Endothelial cell of umbilical vein (primary cell): ENCODE measurements around the gene JARID2. TPM values are rescaled to one million over a fixed set of nuclear protein-coding genes. Genes with fewer than 3 reads are reported as not detected.

Source experiments
- BruUV-seq: library from RNA; stranded (reverse); fragments of 400-500 nt; replicated peaks from 2 replicates; lab custom pipeline; 2021; lab: Mats Ljungman, UMichigan
- CTCF ChIA-PET: fragments of 300-600, 350-600 bp; sonication (Branson Sonifier 250); formaldehyde crosslinking; loops from one replicate; lab custom pipeline; 2021; ENCODE audit warnings: antibody characterized with exemption, inconsistent platforms; lab: Charles Lee
- POLR2A ChIA-PET: fragments of 300-600, 350-600 bp; sonication (Branson Sonifier 250); formaldehyde crosslinking; loops from one replicate; lab custom pipeline; 2021; ENCODE audit warnings: antibody characterized with exemption, inconsistent platforms; lab: Charles Lee
- DNase-seq: peaks from one replicate; pipeline ENCODE4 v3.0.0-alpha.2; 2011; ENCODE audit warnings: low read depth, low spot score
- FAIRE-seq: peaks from 2 replicates; lab custom pipeline; 2011; peaks lifted over from hg19 to GRCh38; lab: Jason Lieb, UNC
- H2AFZ ChIP-seq: 2 replicates; pipeline ENCODE4 v1.6.0; 2012; ENCODE audit warnings: low read depth, low read length, control low read depth, inconsistent platforms
- H3K27ac ChIP-seq: 2 replicates; pipeline ENCODE4 v1.5.1; 2011; ENCODE audit warnings: low read depth, mild to moderate bottlenecking, control low read depth, low read length, moderate library complexity; ENCODE audit not compliant: insufficient read depth
- H3K27me3 ChIP-seq, 2 experiments: 2 replicates each; pipeline versions ENCODE4 v1.6.0 to v1.6.1; 2011; ENCODE audit warnings: low read length in 2 of 2, mixed read lengths in 1 of 2; ENCODE audit not compliant: control insufficient read depth in 2 of 2, insufficient read depth in 2 of 2
- H3K36me3 ChIP-seq, 2 experiments: 2 replicates in 1 of 2; 3 replicates in 1 of 2; pipeline ENCODE4 v1.5.1; 2011; ENCODE audit warnings: low read length in 2 of 2, mild to moderate bottlenecking in 1 of 2, moderate library complexity in 1 of 2; ENCODE audit not compliant: control insufficient read depth in 2 of 2, insufficient read depth in 2 of 2; ENCODE audit errors: extremely low read depth in 1 of 2
- H3K4me1 ChIP-seq: 3 replicates; pipeline ENCODE4 v1.5.1; 2011; ENCODE audit warnings: mild to moderate bottlenecking, low read length; ENCODE audit not compliant: control insufficient read depth, insufficient read depth; ENCODE audit errors: extremely low read depth
- H3K4me2 ChIP-seq: 2 replicates; pipeline ENCODE4 v1.6.1; 2011; ENCODE audit warnings: low read length, control low read depth, mixed read lengths; ENCODE audit not compliant: insufficient read depth
- H3K4me3 ChIP-seq, 3 experiments: fragments of 200-600 bp in 1 of 3; sonication (generic), shearing (Covaris generic) in 1 of 3; replicated peaks in 1 of 3; 2 replicates each; pipeline ENCODE4 v1.5.1; 2011 to 2016; ENCODE audit warnings: control low read depth in 3 of 3, low read length in 3 of 3, mild to moderate bottlenecking in 2 of 3, inconsistent platforms in 1 of 3, low read depth in 1 of 3, moderate library complexity in 1 of 3; ENCODE audit not compliant: insufficient read depth in 1 of 3
- H3K79me2 ChIP-seq: 2 replicates; pipeline ENCODE4 v1.6.0; 2012; ENCODE audit warnings: low read length, inconsistent platforms; ENCODE audit not compliant: control insufficient read depth, insufficient read depth
- H3K9ac ChIP-seq: replicated peaks from 2 replicates; pipeline ENCODE3; 2011; ENCODE audit warnings: low read length, control low read depth; ENCODE audit not compliant: insufficient read depth; ENCODE audit errors: extremely low read depth
- H3K9me1 ChIP-seq: replicated peaks from 3 replicates; pipeline ENCODE4 v1.6.0; 2011; ENCODE audit warnings: mild to moderate bottlenecking, low read length; ENCODE audit not compliant: control insufficient read depth, insufficient read depth; ENCODE audit errors: extremely low read depth
- H3K9me3 ChIP-seq: replicated peaks from 2 replicates; pipeline ENCODE4 v1.5.1; 2012; ENCODE audit warnings: low read length, inconsistent platforms; ENCODE audit not compliant: control insufficient read depth, insufficient read depth
- H4K20me1 ChIP-seq: replicated peaks from 2 replicates; pipeline ENCODE3; 2011; ENCODE audit warnings: mild to moderate bottlenecking, low read length; ENCODE audit not compliant: control insufficient read depth, insufficient read depth; ENCODE audit errors: extremely low read depth
- EZH2 ChIP-seq: IDR thresholded peaks from 2 replicates; pipeline ENCODE4 v1.6.1; 2012; ENCODE audit warnings: borderline replicate concordance, low read depth, mild to moderate bottlenecking, moderate library complexity, low read length, inconsistent platforms; ENCODE audit not compliant: severe bottlenecking
- FOS ChIP-seq: IDR thresholded peaks from 2 replicates; pipeline ENCODE4 v1.6.1; 2011; ENCODE audit warnings: mild to moderate bottlenecking, low read length, moderate library complexity, borderline replicate concordance; ENCODE audit not compliant: insufficient read depth
- GATA2 ChIP-seq: IDR thresholded peaks from 2 replicates; pipeline ENCODE4 v1.7.0; 2011; ENCODE audit warnings: low read depth, mild to moderate bottlenecking, moderate library complexity, mixed read lengths, low read length; ENCODE audit not compliant: insufficient read length, insufficient read depth
- JUN ChIP-seq: IDR thresholded peaks from 2 replicates; pipeline ENCODE4 v1.6.1; 2011; ENCODE audit warnings: borderline replicate concordance, low read depth; ENCODE audit not compliant: insufficient read length, insufficient read depth
- MYC ChIP-seq: IDR thresholded peaks from one replicate; pipeline ENCODE4 v1.6.1; 2011; ENCODE audit warnings: mild to moderate bottlenecking, low read depth, low read length
- POLR2A ChIP-seq: IDR thresholded peaks from 2 replicates; pipeline ENCODE4 v1.6.1; 2012; ENCODE audit warnings: low read depth, mild to moderate bottlenecking, control low read depth, low read length
- POLR2AphosphoS5 ChIP-seq: IDR thresholded peaks from 2 replicates; pipeline ENCODE4 v1.6.1; 2012; ENCODE audit warnings: low read depth, mild to moderate bottlenecking, control low read depth, low read length, moderate library complexity; ENCODE audit not compliant: insufficient read depth
- dilution Hi-C: fragments of 300-500 bp; cut with MboI; formaldehyde crosslinking; loops from one replicate; pipeline ENCODE4 v1.15.0; 2019; ENCODE audit warnings: low sequenced_read_pairs; ENCODE audit not compliant: extremely low pct_ligation_motif_present
- intact Hi-C: fragments of 100-400 bp; cut with micrococcal nuclease; formaldehyde crosslinking; loops from one replicate; pipeline ENCODE4 v1.10.0; 2022
- polyA plus RNA-seq, 4 experiments: library from polyadenylated mRNA; depleted of rRNA in 3 of 4; stranded (reverse) in 3 of 4; unstranded in 1 of 4; fragments of >200 nt; gene quantifications; 2 replicates each; pipeline versions ENCODE4 v1.2.1 to v1.2.3, GENCODE V29; 2011 to 2012; ENCODE audit warnings: missing spikeins in 1 of 4
- total RNA-seq: library from RNA; stranded (reverse); gene quantifications from 2 replicates; pipeline ENCODE4 v1.2.3, GENCODE V29; 2021
- TF ChIP-seq, protein P1 (sequence below): IDR thresholded peaks from 2 replicates; pipeline ENCODE4 v1.6.1; 2011; ENCODE audit not compliant: insufficient read depth, insufficient read length
- TF ChIP-seq, protein P2 (sequence below), 2 donors: IDR thresholded peaks; 1 replicate in 1 of 2; 2 replicates in 1 of 2; pipeline ENCODE4 v1.5.1; 2011; ENCODE audit warnings: low read length in 2 of 2, mild to moderate bottlenecking in 2 of 2, moderate library complexity in 2 of 2, control low read depth in 1 of 2, inconsistent platforms in 1 of 2, low read depth in 1 of 2; ENCODE audit not compliant: insufficient read depth in 1 of 2; ENCODE audit errors: extremely low read depth in 1 of 2

The JARID2 gene
- total and polyA plus RNA-seq, 2 donors (not counting 3 experiments of a cell fraction or from before 2014, with no cell fraction given), result 2.9 to 10.6 TPM

DNA sequence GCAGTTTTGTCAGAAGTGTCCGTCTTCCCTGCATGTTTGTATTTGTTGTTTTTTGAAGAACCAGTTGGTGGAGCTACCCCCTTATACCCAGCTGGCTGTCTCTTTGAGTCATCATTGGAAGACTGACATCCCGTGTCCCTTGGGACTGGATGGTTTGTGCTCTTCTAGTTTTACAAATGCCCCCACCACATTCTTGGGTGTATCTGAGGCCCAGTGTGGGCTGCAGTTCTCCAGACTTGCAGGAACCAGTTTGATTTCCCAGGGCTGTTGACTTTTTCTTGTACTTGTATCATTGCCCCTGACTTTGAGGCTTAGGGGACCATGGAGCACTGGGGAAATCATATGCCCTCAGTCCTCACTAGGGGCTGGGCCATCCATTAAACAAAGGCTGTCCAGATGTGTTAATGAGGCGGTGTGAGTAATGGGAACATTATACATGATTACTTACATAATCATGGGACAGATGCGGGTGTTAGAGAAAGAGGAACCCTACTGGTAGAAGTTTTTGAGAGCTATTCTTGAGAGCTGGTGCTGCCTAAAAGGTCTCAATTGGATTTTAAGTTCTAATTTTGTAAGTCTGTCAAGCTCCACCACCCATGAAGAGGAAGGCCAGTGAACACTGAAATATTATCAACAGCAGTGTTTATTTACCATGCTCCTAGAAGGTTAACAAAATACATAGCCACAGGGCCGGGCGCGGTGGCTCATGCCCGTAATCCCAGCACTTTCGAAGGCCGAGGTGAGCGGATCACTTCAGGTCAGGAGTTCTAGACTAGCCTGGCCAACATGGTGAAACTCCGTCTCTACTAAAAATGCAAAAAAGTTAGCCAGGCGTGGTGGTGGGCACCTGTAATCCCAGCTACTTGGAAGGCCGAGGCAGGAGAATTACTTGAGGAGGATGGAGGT lies 8.5 kb downstream of the JARID2 start:
- Histone ChIP-seq H2AFZ (no peak overlapping the region), H3K36me3 (no peaks in the 10 kb centered on the region), H3K4me1 (peaks cover 5% of the 10 kb centered on the region), H3K79me2 (peaks cover 7% of the 10 kb centered on the region), H3K9ac (no peak overlapping the region), H3K4me2 (no peak overlapping the region), H3K9me1 (no peaks in the 10 kb centered on the region), H3K27me3 (no peaks in the 10 kb centered on the region), H3K9me3 (no peaks in the 10 kb centered on the region), H3K4me3 (no peak overlapping the region), H4K20me1 (no peaks in the 10 kb centered on the region), H3K27ac (no peak overlapping the region)
- no peak for FAIRE-seq
- POLR2A ChIA-PET, result no interaction called here
- no peak for DNase-seq
- dilution Hi-C loops, result no loop called here
- BruUV-seq, result no TSS peak
- TF ChIP-seq, protein P1, sequence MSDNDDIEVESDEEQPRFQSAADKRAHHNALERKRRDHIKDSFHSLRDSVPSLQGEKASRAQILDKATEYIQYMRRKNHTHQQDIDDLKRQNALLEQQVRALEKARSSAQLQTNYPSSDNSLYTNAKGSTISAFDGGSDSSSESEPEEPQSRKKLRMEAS, result no peak
- TF ChIP-seq POLR2A (no peak), MYC (no peak), FOS (no peak), EZH2 (no peak), POLR2AphosphoS5 (no peak), JUN (no peak), GATA2 (no peak)
- TF ChIP-seq, protein P2, sequence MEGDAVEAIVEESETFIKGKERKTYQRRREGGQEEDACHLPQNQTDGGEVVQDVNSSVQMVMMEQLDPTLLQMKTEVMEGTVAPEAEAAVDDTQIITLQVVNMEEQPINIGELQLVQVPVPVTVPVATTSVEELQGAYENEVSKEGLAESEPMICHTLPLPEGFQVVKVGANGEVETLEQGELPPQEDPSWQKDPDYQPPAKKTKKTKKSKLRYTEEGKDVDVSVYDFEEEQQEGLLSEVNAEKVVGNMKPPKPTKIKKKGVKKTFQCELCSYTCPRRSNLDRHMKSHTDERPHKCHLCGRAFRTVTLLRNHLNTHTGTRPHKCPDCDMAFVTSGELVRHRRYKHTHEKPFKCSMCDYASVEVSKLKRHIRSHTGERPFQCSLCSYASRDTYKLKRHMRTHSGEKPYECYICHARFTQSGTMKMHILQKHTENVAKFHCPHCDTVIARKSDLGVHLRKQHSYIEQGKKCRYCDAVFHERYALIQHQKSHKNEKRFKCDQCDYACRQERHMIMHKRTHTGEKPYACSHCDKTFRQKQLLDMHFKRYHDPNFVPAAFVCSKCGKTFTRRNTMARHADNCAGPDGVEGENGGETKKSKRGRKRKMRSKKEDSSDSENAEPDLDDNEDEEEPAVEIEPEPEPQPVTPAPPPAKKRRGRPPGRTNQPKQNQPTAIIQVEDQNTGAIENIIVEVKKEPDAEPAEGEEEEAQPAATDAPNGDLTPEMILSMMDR (IDR thresholded peaks at IDR 0.05; ENCODE audit: extremely low read depth in 1 of 2, insufficient read depth in 1 of 2, low read depth in 1 of 2, low read length in 2 of 2), result no peak
- CTCF ChIA-PET, result interaction anchor here (1.5 kb wide), 2 partner anchors 133 to 187 kb away, joined by 3 to 4 read pairs; no protein-coding TSS in a partner anchor
- intact Hi-C loops, result no loop called here
